ELR (cell line): ENCODE measurements around the gene DOCK3.
"Not testable (repeated sequence)": the region's sequence is repeated elsewhere in the genome, so short reads cannot be mapped to it uniquely, and the experiment has no call there.

Experiments used
- DNase-seq: peaks from one replicate; pipeline ENCODE4 v3.0.0-alpha.2; 2015; ENCODE audit warnings: low read depth

DOCK3 gene

GRCh38 chr3:51362476-51362875 lies 687.7 kb downstream of the DOCK3 start:
- DNase-seq, result no peak

GRCh38 chr3:51368276-51368675 lies 693.5 kb downstream of the DOCK3 start:
- DNase-seq, result not testable (repeated sequence)

- peak; percentile 78 for DNase-seq
Measured at GRCh38 chr3:51371943-51372557, 697.3 kb downstream of the DOCK3 start.

GRCh38 chr3:51373658-51374421 lies 699.1 kb downstream of the DOCK3 start:
- DNase-seq, result no peak

GRCh38 chr3:51374456-51374855 lies 699.7 kb downstream of the DOCK3 start:
- DNase-seq, result no peak

- no peak for DNase-seq
Measured at GRCh38 chr3:51375136-51375535, 700.4 kb downstream of the DOCK3 start.

GRCh38 chr3:51375571-51375970 lies 700.8 kb downstream of the DOCK3 start:
- DNase-seq, result no peak

GRCh38 chr3:51378065-51378464 lies 703.3 kb downstream of the DOCK3 start:
- DNase-seq, result no peak

GRCh38 chr3:51378726-51379125 lies 704.0 kb downstream of the DOCK3 start:
- DNase-seq, result no peak

GRCh38 chr3:51379301-51379700 lies 704.6 kb downstream of the DOCK3 start:
- no peak for DNase-seq

GRCh38 chr3:51379746-51380455 lies 705.2 kb downstream of the DOCK3 start:
- no peak for DNase-seq

- DNase-seq, result no peak
Measured at GRCh38 chr3:51380601-51381332, 706.0 kb downstream of the DOCK3 start.

- no peak for DNase-seq
Measured at GRCh38 chr3:51381333-51381705, 706.6 kb downstream of the DOCK3 start.

GRCh38 chr3:51382076-51382745 lies 707.5 kb downstream of the DOCK3 start:
- no peak for DNase-seq

- DNase-seq, result no peak
Measured at GRCh38 chr3:51382947-51383578, 708.3 kb downstream of the DOCK3 start.

GRCh38 chr3:51384055-51384725 lies 709.5 kb downstream of the DOCK3 start:
- DNase-seq, result peak; percentile 41

GRCh38 chr3:51384726-51385473 lies 710.2 kb downstream of the DOCK3 start, which contains the start of gene MANF:
TSS of gene MANF (plus strand) at chr3:51385291. CDS start at chr3:51385343, 52 bp downstream.
- DNase-seq, result peak; percentile 96

- DNase-seq, result peak; percentile 25
Measured at GRCh38 chr3:51385621-51386091, 710.9 kb downstream of the DOCK3 start.

- peak; percentile 23 for DNase-seq
Measured at GRCh38 chr3:51386159-51386851, 711.6 kb downstream of the DOCK3 start.
